Stimulated activated naive CD8-positive, alpha-beta T cell treated with anti-CD3 and anti-CD28 coated beads, Interleukin-15, Interleukin-2, amounts not matched to agents 100 U/mL and 50 U/mL, for 24 hours (primary cell): ENCODE results near the gene SAFB2.

Source experiments
- ATAC-seq: fragments of 150-1000 bp; cut with Tn5 transposase; one replicate; pipeline ENCODE4 v1.10.0; 2021
- DNase-seq: peaks from one replicate; pipeline ENCODE4 v3.0.0; 2021

The SAFB2 gene

DNA sequence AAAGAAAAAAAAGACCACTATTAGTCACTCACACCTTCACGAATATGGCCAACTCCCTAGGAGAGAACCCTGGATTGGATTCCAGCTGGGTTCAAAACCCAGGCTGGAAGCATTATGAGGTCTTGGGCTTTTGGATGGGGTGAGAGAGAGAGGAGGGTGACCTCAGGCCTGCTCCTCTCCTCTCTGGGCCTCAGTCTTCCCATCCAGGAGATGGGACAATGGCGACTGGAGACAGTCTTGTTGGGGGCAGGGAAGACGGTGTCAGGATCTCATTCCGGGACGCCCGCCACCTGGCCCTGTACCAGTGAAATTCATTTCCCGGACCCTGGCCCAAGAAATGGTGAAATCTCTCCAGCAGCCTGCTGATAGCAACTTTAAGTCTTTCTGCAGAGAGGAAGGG is 81.1 kb downstream of the SAFB2 start:
- ATAC-seq = no peak
- DNase-seq = no peak

GRCh38 chr19:5540208-5540607 is 82.4 kb downstream of the SAFB2 start:
- ATAC-seq (no peak), DNase-seq (no peak)

GRCh38 chr19:5537870-5538269 is 84.7 kb downstream of the SAFB2 start:
- ATAC-seq (no peak), DNase-seq (no peak)
